ENCODE measurements around the gene PPA1. TPM values are rescaled to one million over a fixed set of nuclear protein-coding genes. Genes with fewer than 3 reads are reported as not detected.

The PPA1 gene
- polyA plus RNA-seq, 1 donor from 2014 or later = 402 TPM

DNA sequence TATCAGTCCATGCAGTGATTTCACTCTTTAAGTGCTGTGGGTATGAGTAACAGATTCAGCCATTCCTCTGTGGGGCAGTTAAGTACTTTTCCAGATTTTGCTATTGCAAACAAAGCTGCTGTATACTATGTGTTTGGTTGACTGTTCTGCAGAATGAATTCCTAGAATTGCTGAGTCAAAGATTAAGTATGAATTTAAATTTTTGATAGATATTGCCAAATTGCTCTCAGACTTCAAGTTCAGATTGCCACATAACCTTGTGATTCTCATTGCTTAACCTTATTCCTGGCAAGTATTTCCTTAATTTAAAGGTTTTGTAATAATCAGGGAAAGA lies 41.3 kb downstream of the PPA1 start:
- Histone ChIP-seq H4K20me1 (ENCODE audit: insufficient read depth) (no peaks in the 10 kb centered on the region), H3K27me3 (ENCODE audit: insufficient read depth, low read depth, low read length) (no peaks in the 10 kb centered on the region), H3K4me3 (ENCODE audit: low read length) (no peak overlapping the region), H3K27ac (ENCODE audit: low read length) (no peak overlapping the region), H3K9me3 (ENCODE audit: low read length) (no peaks in the 10 kb centered on the region), H3F3A (ENCODE audit: insufficient read depth, low read length, poor library complexity, severe bottlenecking) (no peaks in the 10 kb centered on the region), H3K4me2 (ENCODE audit: low read length) (no peak overlapping the region), H3K9me2 (ENCODE audit: insufficient read depth, low read length) (no peaks in the 10 kb centered on the region), H3K36me3 (ENCODE audit: insufficient read depth, low read length) (no peaks in the 10 kb centered on the region), H3K9ac (ENCODE audit: low read length) (no peak overlapping the region), H3K79me2 (replicated peaks; ENCODE audit: insufficient read depth, low read length) (no peaks in the 10 kb centered on the region), H2AFZ (ENCODE audit: low read depth, low read length) (no peak overlapping the region)
- no peak for TF ChIP-seq TAF1 (IDR thresholded peaks at IDR 0.05; ENCODE audit: low read depth)
- no peak for TF ChIP-seq RAD21 (conservative IDR thresholded peaks at IDR 0.05)
- no peak for TF ChIP-seq MXI1 (conservative IDR thresholded peaks at IDR 0.05; ENCODE audit: poor library complexity, severe bottlenecking)
- TF ChIP-seq EZH2 (IDR thresholded peaks at IDR 0.05; ENCODE audit: borderline replicate concordance, insufficient read depth, low read length, poor library complexity, severe bottlenecking) = no peak
- no peak for TF ChIP-seq REST (IDR thresholded peaks at IDR 0.05; ENCODE audit: borderline replicate concordance)
- no peak for TF ChIP-seq EP300 (conservative IDR thresholded peaks at IDR 0.05; ENCODE audit: poor library complexity, severe bottlenecking)
- TF ChIP-seq, protein P1, sequence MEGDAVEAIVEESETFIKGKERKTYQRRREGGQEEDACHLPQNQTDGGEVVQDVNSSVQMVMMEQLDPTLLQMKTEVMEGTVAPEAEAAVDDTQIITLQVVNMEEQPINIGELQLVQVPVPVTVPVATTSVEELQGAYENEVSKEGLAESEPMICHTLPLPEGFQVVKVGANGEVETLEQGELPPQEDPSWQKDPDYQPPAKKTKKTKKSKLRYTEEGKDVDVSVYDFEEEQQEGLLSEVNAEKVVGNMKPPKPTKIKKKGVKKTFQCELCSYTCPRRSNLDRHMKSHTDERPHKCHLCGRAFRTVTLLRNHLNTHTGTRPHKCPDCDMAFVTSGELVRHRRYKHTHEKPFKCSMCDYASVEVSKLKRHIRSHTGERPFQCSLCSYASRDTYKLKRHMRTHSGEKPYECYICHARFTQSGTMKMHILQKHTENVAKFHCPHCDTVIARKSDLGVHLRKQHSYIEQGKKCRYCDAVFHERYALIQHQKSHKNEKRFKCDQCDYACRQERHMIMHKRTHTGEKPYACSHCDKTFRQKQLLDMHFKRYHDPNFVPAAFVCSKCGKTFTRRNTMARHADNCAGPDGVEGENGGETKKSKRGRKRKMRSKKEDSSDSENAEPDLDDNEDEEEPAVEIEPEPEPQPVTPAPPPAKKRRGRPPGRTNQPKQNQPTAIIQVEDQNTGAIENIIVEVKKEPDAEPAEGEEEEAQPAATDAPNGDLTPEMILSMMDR (IDR thresholded peaks at IDR 0.05; ENCODE audit: poor library complexity, severe bottlenecking) = no peak
- no peak for TF ChIP-seq SMC3 (conservative IDR thresholded peaks at IDR 0.05; ENCODE audit: poor library complexity)
- no peak for TF ChIP-seq POLR2AphosphoS5 (IDR thresholded peaks at IDR 0.05)

DNA sequence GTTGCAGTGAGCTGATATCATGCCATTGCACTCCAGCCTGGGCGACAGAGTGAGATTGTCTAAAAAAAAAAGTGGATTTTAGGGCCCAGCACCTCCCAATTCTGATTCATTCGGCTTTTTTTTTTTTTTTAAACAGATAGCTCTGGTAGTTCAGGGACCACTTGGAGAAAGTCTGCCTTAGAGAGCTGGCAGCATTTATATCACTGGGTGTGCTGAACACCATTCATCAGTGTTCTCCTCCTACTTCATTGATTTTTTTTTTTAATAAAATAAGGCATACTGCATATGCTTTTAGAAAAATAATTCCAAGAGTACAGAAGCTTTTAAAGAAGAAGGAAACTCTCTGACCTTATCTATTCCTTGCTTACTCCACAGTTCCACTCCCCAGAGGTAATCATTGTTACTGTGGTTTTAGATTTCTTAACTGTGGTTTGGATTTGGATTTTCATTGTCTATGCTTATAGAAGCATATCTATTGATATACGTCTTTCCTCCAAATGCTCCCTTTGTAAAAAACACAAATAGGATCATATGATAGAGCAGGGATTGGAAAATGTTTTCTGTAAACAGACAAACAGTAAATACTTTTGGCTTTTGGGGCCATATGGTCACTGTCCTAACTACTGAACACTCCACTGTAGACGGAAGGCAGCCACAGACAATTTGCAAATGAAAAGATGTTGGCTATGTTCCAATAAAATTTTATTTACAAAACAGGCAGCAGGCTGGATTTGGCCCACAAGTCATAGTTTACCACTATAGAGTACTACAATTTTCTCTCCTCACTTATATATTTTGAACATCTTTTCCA lies 41.9 kb downstream of the PPA1 start:
- Histone ChIP-seq H3K27ac (ENCODE audit: low read length) (no peak overlapping the region), H3K27me3 (ENCODE audit: insufficient read depth, low read depth, low read length) (no peaks in the 10 kb centered on the region), H3K4me2 (ENCODE audit: low read length) (no peak overlapping the region), H3K9me2 (ENCODE audit: insufficient read depth, low read length) (no peaks in the 10 kb centered on the region), H3K9ac (ENCODE audit: low read length) (no peak overlapping the region), H3K36me3 (ENCODE audit: insufficient read depth, low read length) (no peaks in the 10 kb centered on the region), H3F3A (ENCODE audit: insufficient read depth, low read length, poor library complexity, severe bottlenecking) (no peaks in the 10 kb centered on the region), H3K79me2 (replicated peaks; ENCODE audit: insufficient read depth, low read length) (no peaks in the 10 kb centered on the region), H4K20me1 (ENCODE audit: insufficient read depth) (no peaks in the 10 kb centered on the region), H3K4me3 (ENCODE audit: low read length) (no peak overlapping the region), H3K9me3 (ENCODE audit: low read length) (no peaks in the 10 kb centered on the region), H2AFZ (ENCODE audit: low read depth, low read length) (no peak overlapping the region)
- TF ChIP-seq POLR2AphosphoS5 (IDR thresholded peaks at IDR 0.05) (no peak), TAF1 (IDR thresholded peaks at IDR 0.05; ENCODE audit: low read depth) (no peak), MXI1 (conservative IDR thresholded peaks at IDR 0.05; ENCODE audit: poor library complexity, severe bottlenecking) (no peak), SMC3 (conservative IDR thresholded peaks at IDR 0.05; ENCODE audit: poor library complexity) (no peak), EZH2 (IDR thresholded peaks at IDR 0.05; ENCODE audit: borderline replicate concordance, insufficient read depth, low read length, poor library complexity, severe bottlenecking) (no peak), RAD21 (conservative IDR thresholded peaks at IDR 0.05) (no peak), REST (IDR thresholded peaks at IDR 0.05; ENCODE audit: borderline replicate concordance) (no peak), EP300 (conservative IDR thresholded peaks at IDR 0.05; ENCODE audit: poor library complexity, severe bottlenecking) (no peak)
- TF ChIP-seq, protein P1 (IDR thresholded peaks at IDR 0.05; ENCODE audit: poor library complexity, severe bottlenecking) = no peak

Data from neural cell (in vitro differentiated cells).